GM12878 (cell line): ENCODE results near the gene PLPP7. TPM values are rescaled to one million over a fixed set of nuclear protein-coding genes. Genes with fewer than 3 reads are reported as not detected.
A peak's percentile ranks its signal among the peaks of the same experiment; 100 is the strongest.

Experiments used
- ATAC-seq: fragments of 200-7000 bp; cut with Tn5 transposase; 3 replicates; pipeline ENCODE4 v1.9.1; 2020; ENCODE audit warnings: mild to moderate bottlenecking, moderate library complexity
- Bru-seq: library from RNA; stranded (reverse); fragments of 400-500 nt; gene quantifications from one replicate; lab custom pipeline; 2021; lab: Mats Ljungman, UMichigan
- BruChase-seq, 2 experiments: library from RNA; stranded (reverse); fragments of 400-500 nt; gene quantifications; one replicate each; lab custom pipeline; 2021; lab: Mats Ljungman, UMichigan
- BruUV-seq: library from RNA; stranded (reverse); fragments of 400-500 nt; replicated peaks from 2 replicates; lab custom pipeline; 2021; lab: Mats Ljungman, UMichigan
- CTCF ChIA-PET: fragments of 300-600 bp; sonication (Branson Sonifier 250); formaldehyde crosslinking; extraction: SDS; loops from one replicate; lab custom pipeline; 2021; ENCODE audit warnings: inconsistent platforms; lab: Yijun Ruan, JAX
- POLR2A ChIA-PET: fragments of 350-600 bp; formaldehyde crosslinking; extraction: SDS; loops from one replicate; lab custom pipeline; 2021; ENCODE audit warnings: inconsistent platforms; lab: Charles Lee
- RAD21 ChIA-PET: fragments of 300-600 bp; sonication (Branson Sonifier 250); formaldehyde crosslinking; loops from one replicate; lab custom pipeline; 2023; ENCODE audit warnings: antibody characterized with exemption; ENCODE audit not compliant: unreplicated experiment; lab: Charles Lee
- SMC1A ChIA-PET: fragments of 300-600 bp; sonication (Branson Sonifier 250); formaldehyde crosslinking; loops from one replicate; lab custom pipeline; 2023; ENCODE audit not compliant: unreplicated experiment, uncharacterized antibody; lab: Charles Lee
- DNase-seq: peaks from one replicate; pipeline ENCODE4 v3.0.0-alpha.2; 2011; ENCODE audit warnings: low read depth, low spot score
- FAIRE-seq: peaks from 3 replicates; lab custom pipeline; 2011; peaks lifted over from hg19 to GRCh38; lab: Jason Lieb, UNC
- H2AFZ ChIP-seq: 2 replicates; pipeline ENCODE4 v1.6.0; 2011; ENCODE audit warnings: low read depth, low read length, control low read depth; ENCODE audit not compliant: control insufficient read depth
- H3K27ac ChIP-seq: 2 replicates; pipeline ENCODE4 v1.5.1; 2011; ENCODE audit warnings: control low read depth; ENCODE audit not compliant: control insufficient read depth, insufficient read depth
- H3K27me3 ChIP-seq, 2 experiments: replicated peaks in 1 of 2; 2 replicates each; pipeline versions ENCODE4 v1.6.0 to v1.6.1; 2011; ENCODE audit warnings: low read length in 1 of 2; ENCODE audit not compliant: control insufficient read depth in 2 of 2, insufficient read depth in 2 of 2
- H3K36me3 ChIP-seq, 2 experiments: 2 replicates each; pipeline ENCODE4 v1.5.1; 2011; ENCODE audit warnings: low read length in 1 of 2; ENCODE audit not compliant: control insufficient read depth in 2 of 2, insufficient read depth in 2 of 2
- H3K4me1 ChIP-seq: 2 replicates; pipeline ENCODE4 v1.6.1; 2011; ENCODE audit warnings: mild to moderate bottlenecking, low read length, moderate library complexity, mixed read lengths; ENCODE audit not compliant: control insufficient read depth, insufficient read depth
- H3K4me2 ChIP-seq: 2 replicates; pipeline ENCODE4 v1.6.0; 2011; ENCODE audit warnings: control low read depth; ENCODE audit not compliant: control insufficient read depth, insufficient read depth
- H3K4me3 ChIP-seq: fragments of 200-600 bp; sonication (generic); 2 replicates; pipeline ENCODE4 v1.5.1; 2016
- H3K79me2 ChIP-seq: 2 replicates; pipeline ENCODE4 v1.6.0; 2011; ENCODE audit warnings: low read length; ENCODE audit not compliant: control insufficient read depth, insufficient read depth
- H3K9ac ChIP-seq: 2 replicates; pipeline ENCODE4 v1.8.0; 2011; ENCODE audit warnings: low read length, control low read depth, mixed read lengths; ENCODE audit not compliant: control insufficient read depth, insufficient read depth
- H3K9me3 ChIP-seq: replicated peaks from 3 replicates; pipeline ENCODE4 v1.5.1; 2011; ENCODE audit warnings: mild to moderate bottlenecking, low read length; ENCODE audit not compliant: control insufficient read depth, insufficient read depth
- H4K20me1 ChIP-seq: 2 replicates; pipeline ENCODE4 v1.6.0; 2011; ENCODE audit not compliant: control insufficient read depth, insufficient read depth
- BHLHE40 ChIP-seq, 2 experiments: fragments of 450-650 bp in 1 of 2; IDR thresholded peaks; 2 replicates each; pipeline ENCODE4 v1.6.1; 2011 to 2017; ENCODE audit warnings: low read depth in 2 of 2, borderline replicate concordance in 1 of 2, improper control_type of control experiment in 1 of 2, low read length in 1 of 2, mild to moderate bottlenecking in 1 of 2
- SIX5 ChIP-seq: IDR thresholded peaks from 2 replicates; pipeline ENCODE4 v1.6.1; 2011; ENCODE audit warnings: mild to moderate bottlenecking, low read depth, low read length, moderate library complexity; ENCODE audit not compliant: severe bottlenecking
- YY1 ChIP-seq: IDR thresholded peaks from 2 replicates; pipeline ENCODE4 v1.6.1; 2011; ENCODE audit warnings: low read depth, mild to moderate bottlenecking, low read length
- WGBS: methylation state at CpG from one replicate; pipeline ENCODE4 v1.1.6; 2016; ENCODE audit warnings: low lambda C conversion rate; ENCODE audit not compliant: insufficient replicate concordance, insufficient coverage; ENCODE audit errors: missing lambda C conversion rate; 5-methylcytosine and 5-hydroxymethylcytosine counted together
- in situ Hi-C: fragments of 300-500 bp; cut with MboI; formaldehyde crosslinking; loops from 9 replicates; pipeline ENCODE4 v1.14.3; 2018; ENCODE audit warnings: mixed read lengths
- intact Hi-C: fragments of 100-400 bp; cut with micrococcal nuclease; formaldehyde crosslinking; loops from one replicate; pipeline ENCODE4 v1.14.2; 2022; ENCODE audit not compliant: unreplicated experiment
- long read RNA-seq, 2 experiments: library from polyadenylated mRNA; unstranded; transcript quantifications; one replicate each; pipeline ENCODE4 v2.0.0, GENCODE V29; 2019 to 2020
- polyA minus RNA-seq, 3 experiments: library from RNA; depleted of rRNA, polyadenylated mRNA; stranded (reverse); fragments of >200 nt; gene quantifications; 2 replicates each; pipeline ENCODE4 v1.2.3, GENCODE V29; 2011
- polyA plus RNA-seq, 11 experiments: library from polyadenylated mRNA; depleted of rRNA in 4 of 11; unstranded in 6 of 11; stranded (reverse) in 5 of 11; fragments of >200 nt; fragmentation: Nextera tagmentation in 4 of 11; fragmentation: Illumina TruSeq in 1 of 11; extraction: Ambion mirVana in 4 of 11; extraction: Trizol in 1 of 11; gene quantifications; 1 replicate in 1 of 11; 2 replicates in 10 of 11; pipeline versions ENCODE4 v1.2.1 to v1.2.3, GENCODE V29; 2011 to 2016; ENCODE audit warnings: inconsistent platforms in 2 of 11, missing spikeins in 2 of 11, low read depth in 1 of 11
- total RNA-seq, 4 experiments: library from RNA; depleted of rRNA in 3 of 4; stranded (reverse); fragments of >200 nt in 3 of 4; fragmentation: Illumina TruSeq in 1 of 4; extraction: Trizol in 1 of 4; gene quantifications; 2 replicates each; pipeline versions ENCODE4 v1.2.1 to v1.2.3, GENCODE V29; 2013 to 2021

The PLPP7 gene
- not detected in 2 replicates for total RNA-seq (2013; cell fraction: nucleolus; rRNA removed)
- total RNA-seq (2014; rRNA removed) (0.38 and 0.40 TPM in 2 replicates), total RNA-seq (2014; rRNA removed; fragmentation: Illumina TruSeq; extraction: Trizol) (0.09 and 0.31 TPM in 2 replicates), total RNA-seq (2021) (0.72 and 0.97 TPM in 2 replicates), polyA plus RNA-seq (2011; rRNA removed) (not detected in 2 replicates), polyA plus RNA-seq (2014; fragmentation: Illumina TruSeq; extraction: Trizol) (not detected in 2 replicates), polyA plus RNA-seq (2014; fragmentation: Nextera tagmentation; extraction: Ambion mirVana) (under 1 TPM in 1 of 2 experiments, not detected in 1; 0.05 TPM), polyA plus RNA-seq (2014; rRNA removed) (0.12 and 0.25 TPM in 2 replicates), polyA plus RNA-seq (2016; fragmentation: Nextera tagmentation; extraction: Ambion mirVana) (1 to 10 TPM in 1 of 2 experiments, under 1 TPM in 1; 0.68 to 1.0 TPM), polyA minus RNA-seq (2011; rRNA and poly(A)+ RNA removed) (not detected in 2 replicates), Bru-seq, nascent RNA (percentile 8 among the genes with signal in this experiment), BruChase-seq, experiment 1, labeled RNA remaining after a 6-hour chase (percentile 5 among the genes with signal in this experiment), BruChase-seq, experiment 2, labeled RNA remaining after a 2-hour chase (percentile 5 among the genes with signal in this experiment)
- 0.28 TPM for polyA plus RNA-seq (2011; ENCODE audit: low read depth)
- not detected in 2 replicates for polyA plus RNA-seq (2011; cell fraction: cytosol; rRNA removed)
- polyA plus RNA-seq (2011; cell fraction: nucleus; rRNA removed) = not detected in 2 replicates
- 0.37 and 0.38 TPM in 2 replicates for polyA plus RNA-seq (2012)
- polyA minus RNA-seq (2011; cell fraction: cytosol; rRNA and poly(A)+ RNA removed) = not detected in 2 replicates
- polyA minus RNA-seq (2011; cell fraction: nucleus; rRNA and poly(A)+ RNA removed) = not detected in 2 replicates
- long read RNA-seq, experiment 1 = 0 reads
- long read RNA-seq, experiment 2 = 0 reads

GRCh38 chr9:131289301-131290035 lies at the start of gene PLPP7:
Gene PLPP7, plus strand, starts transcription at chr9:131289723. Its CDS starts 275 bp downstream, at chr9:131289998.
- peak; percentile 81 for ATAC-seq
- TF ChIP-seq SIX5 (peak; percentile 73), BHLHE40 (IDR thresholded peaks at IDR 0.05; ENCODE audit: borderline replicate concordance in 1 of 2, low read depth in 2 of 2, low read length in 1 of 2) (no peak), YY1 (peak; percentile 45; the same call in 1 of the 2 replicates)
- TF ChIP-seq, all 136 proteins: peak for 2
- H3K4me1 ChIP-seq = no peaks in the 10 kb centered on the region
- ChIA-PET SMC1A (no interaction called here), CTCF (interaction anchor here (1.0 kb wide), 1 partner anchor 47 kb away, joined by 3 read pairs; no protein-coding TSS in a partner anchor), POLR2A (interaction anchor here (1.3 kb wide), 1 partner anchor 10 kb away, joined by 3 read pairs; no protein-coding TSS in a partner anchor), RAD21 (interaction anchor here (0.7 to 1.5 kb wide), 3 partner anchors 36 to 112 kb away, joined by 3 read pairs; no protein-coding TSS in a partner anchor)
- H3K79me2 ChIP-seq = no peaks in the 10 kb centered on the region
- WGBS = 39% methylated on average over 27 of the region's 28 CpGs
- H3K9me3 ChIP-seq = no peaks in the 10 kb centered on the region
- intact Hi-C loops (no loop called here), in situ Hi-C loops (no loop called here)
- H3K4me3 ChIP-seq = no peak within 1 kb of the TSS
- H3K9ac ChIP-seq = no peak within 1 kb of the TSS
- H3K27ac ChIP-seq = no peak within 1 kb of the TSS
- no peaks in the 10 kb centered on the region for H4K20me1 ChIP-seq
- no peaks in the 10 kb centered on the region for H3K36me3 ChIP-seq
- H2AFZ ChIP-seq = peak within 1 kb of the TSS; percentile 47
- 0 out of 2 replicates have a peak within 1 kb of the TSS, but pooled peaks have one; percentile 17 for H3K4me2 ChIP-seq
- BruUV-seq = no TSS peak
- FAIRE-seq = no peak
- no peak for DNase-seq
- H3K27me3 ChIP-seq = no peaks in the 10 kb centered on the region
